Metanephros (tissue), 1 donor: ENCODE results near the gene C8B. TPM values are rescaled to one million over a fixed set of nuclear protein-coding genes. Genes with fewer than 3 reads are reported as not detected.

ENCODE experiments used
- total RNA-seq: library from RNA; depleted of rRNA; stranded (reverse); fragments of >200 nt; gene quantifications from one replicate; pipeline ENCODE4 v1.2.3, GENCODE V29; 2014

C8B gene
- not detected for total RNA-seq

GRCh38 chr1:56965916-56966697 is at the start of gene C8B:
C8B (minus strand) TSS chr1:56966015; CDS start chr1:56965948, 67 bp downstream.

Other genes starting within 250 kb of the C8B start
- 1.3 TPM for gene FYB2, start 146.6 kb downstream of the C8B start, total RNA-seq
- gene C8A, start 111.2 kb downstream of the C8B start, total RNA-seq: not detected